CD8-positive, alpha-beta memory T cell (primary cell): Measurements from ENCODE around the gene GPRIN2. TPM values are rescaled to one million over a fixed set of nuclear protein-coding genes. Genes with fewer than 3 reads are reported as not detected.

Experiments
- CTCF ChIA-PET: fragments of 350-600 bp; sonication (Branson Sonifier 250); formaldehyde crosslinking; loops from one replicate; lab custom pipeline; 2021; ENCODE audit warnings: antibody characterized with exemption; lab: Charles Lee
- POLR2A ChIA-PET: fragments of 350-600 bp; sonication (Branson Sonifier 250); formaldehyde crosslinking; loops from one replicate; lab custom pipeline; 2021; ENCODE audit warnings: antibody characterized with exemption; lab: Charles Lee
- DNase-seq, 5 donors: peaks; one replicate each; pipeline versions ENCODE4 v3.0.0 to v3.0.0-alpha.2; 2020 to 2022; ENCODE audit warnings: mixed read lengths in 1 of 5
- H3K27ac ChIP-seq: one replicate; pipeline ENCODE4 v1.7.0; 2013; ENCODE audit warnings: low read depth, mild to moderate bottlenecking, low read length, moderate library complexity
- H3K27me3 ChIP-seq: 2 replicates; pipeline ENCODE4 v1.7.0; 2013; ENCODE audit warnings: low read length, mild to moderate bottlenecking; ENCODE audit not compliant: insufficient read depth, poor library complexity, severe bottlenecking
- H3K36me3 ChIP-seq: 2 replicates; pipeline ENCODE4 v1.7.0; 2013; ENCODE audit warnings: mild to moderate bottlenecking, low read length, moderate library complexity; ENCODE audit not compliant: insufficient read depth
- H3K4me1 ChIP-seq: 2 replicates; pipeline ENCODE4 v1.7.0; 2013; ENCODE audit warnings: mild to moderate bottlenecking, low read length, moderate library complexity; ENCODE audit not compliant: insufficient read depth
- H3K4me3 ChIP-seq: 2 replicates; pipeline ENCODE4 v1.7.0; 2013; ENCODE audit warnings: mild to moderate bottlenecking, low read length
- H3K9me3 ChIP-seq: 2 replicates; pipeline ENCODE4 v1.7.0; 2013; ENCODE audit warnings: mild to moderate bottlenecking, low read length
- H3K27ac Mint-ChIP-seq, 8 donors: one replicate each; pipeline ENCODE4 v1.8.0; 2020 to 2021; ENCODE audit warnings: mixed read lengths in 8 of 8, mild to moderate bottlenecking in 6 of 8, inconsistent platforms in 3 of 8, moderate library complexity in 3 of 8
- H3K27me3 Mint-ChIP-seq, 2 donors: one replicate each; pipeline ENCODE4 v1.8.0; 2020 to 2021; ENCODE audit warnings: mixed read lengths in 2 of 2, mild to moderate bottlenecking in 1 of 2, moderate library complexity in 1 of 2
- H3K36me3 Mint-ChIP-seq, 3 donors: one replicate each; pipeline ENCODE4 v1.8.0; 2020 to 2021; ENCODE audit warnings: mixed read lengths in 3 of 3, inconsistent platforms in 1 of 3, mild to moderate bottlenecking in 1 of 3
- H3K4me1 Mint-ChIP-seq, 3 donors: one replicate each; pipeline ENCODE4 v1.8.0; 2020 to 2021; ENCODE audit warnings: mixed read lengths in 3 of 3, inconsistent platforms in 1 of 3, mild to moderate bottlenecking in 1 of 3
- H3K4me3 Mint-ChIP-seq, 7 donors: one replicate each; pipeline ENCODE4 v1.8.0; 2020 to 2021; ENCODE audit warnings: mixed read lengths in 7 of 7, mild to moderate bottlenecking in 6 of 7, moderate library complexity in 4 of 7, inconsistent platforms in 2 of 7
- H3K9me3 Mint-ChIP-seq, 5 donors: one replicate each; pipeline ENCODE4 v1.8.0; 2020 to 2022; ENCODE audit warnings: mixed read lengths in 5 of 5, mild to moderate bottlenecking in 3 of 5, moderate library complexity in 2 of 5, inconsistent platforms in 1 of 5
- polyA plus RNA-seq: library from polyadenylated mRNA; unstranded; fragments of 300-500 nt; fragmentation: Illumina TruSeq; gene quantifications from one replicate; pipeline ENCODE4 v1.2.3, GENCODE V29; 2021
- total RNA-seq, 2 experiments: library from RNA; stranded (reverse); gene quantifications; one replicate each; pipeline ENCODE4 v1.2.3, GENCODE V29; 2021

Gene GPRIN2
- total and polyA plus RNA-seq, 3 experiments from 2014 or later = not detected

DNA sequence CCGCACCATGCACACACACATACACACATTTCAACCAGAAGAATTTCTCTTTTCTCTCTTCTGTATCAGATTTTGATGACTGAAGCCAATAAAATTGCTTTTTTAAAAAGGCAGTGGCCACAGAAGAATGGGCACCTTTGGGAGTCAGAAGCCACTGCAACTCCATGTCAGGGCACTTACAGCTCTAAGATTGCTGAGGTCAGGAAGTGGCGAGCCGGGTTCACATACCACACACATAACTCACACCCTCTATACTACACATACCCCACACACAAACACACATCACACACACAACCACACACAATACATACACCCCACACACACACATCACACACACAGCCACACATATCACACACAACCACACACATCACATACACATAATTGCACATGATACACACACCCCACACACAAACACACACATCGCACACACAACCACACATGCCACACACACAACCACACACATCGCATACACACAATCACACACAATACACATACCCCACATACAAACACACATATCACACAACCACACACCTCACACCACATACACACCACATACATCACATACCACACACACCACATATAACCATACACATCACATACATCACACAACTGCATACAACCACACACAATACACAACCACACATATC lies 31.2 kb downstream of the GPRIN2 start:
- H3K9me3 Mint-ChIP-seq = no peaks in the 10 kb centered on the region
- Histone ChIP-seq H3K4me3 (no peak overlapping the region), H3K4me1 (no peaks in the 10 kb centered on the region), H3K9me3 (no peaks in the 10 kb centered on the region), H3K36me3 (no peaks in the 10 kb centered on the region), H3K27me3 (no peaks in the 10 kb centered on the region), H3K27ac (no peak overlapping the region)
- DNase-seq = peak in 1 of 5 donors; percentile 33
- no peak overlapping the region for H3K27ac Mint-ChIP-seq
- no peak overlapping the region for H3K4me3 Mint-ChIP-seq
- no peaks in the 10 kb centered on the region for H3K36me3 Mint-ChIP-seq
- no peaks in the 10 kb centered on the region for H3K4me1 Mint-ChIP-seq
- no peaks in the 10 kb centered on the region for H3K27me3 Mint-ChIP-seq
- POLR2A ChIA-PET = no interaction called here
- CTCF ChIA-PET = no interaction called here

DNA sequence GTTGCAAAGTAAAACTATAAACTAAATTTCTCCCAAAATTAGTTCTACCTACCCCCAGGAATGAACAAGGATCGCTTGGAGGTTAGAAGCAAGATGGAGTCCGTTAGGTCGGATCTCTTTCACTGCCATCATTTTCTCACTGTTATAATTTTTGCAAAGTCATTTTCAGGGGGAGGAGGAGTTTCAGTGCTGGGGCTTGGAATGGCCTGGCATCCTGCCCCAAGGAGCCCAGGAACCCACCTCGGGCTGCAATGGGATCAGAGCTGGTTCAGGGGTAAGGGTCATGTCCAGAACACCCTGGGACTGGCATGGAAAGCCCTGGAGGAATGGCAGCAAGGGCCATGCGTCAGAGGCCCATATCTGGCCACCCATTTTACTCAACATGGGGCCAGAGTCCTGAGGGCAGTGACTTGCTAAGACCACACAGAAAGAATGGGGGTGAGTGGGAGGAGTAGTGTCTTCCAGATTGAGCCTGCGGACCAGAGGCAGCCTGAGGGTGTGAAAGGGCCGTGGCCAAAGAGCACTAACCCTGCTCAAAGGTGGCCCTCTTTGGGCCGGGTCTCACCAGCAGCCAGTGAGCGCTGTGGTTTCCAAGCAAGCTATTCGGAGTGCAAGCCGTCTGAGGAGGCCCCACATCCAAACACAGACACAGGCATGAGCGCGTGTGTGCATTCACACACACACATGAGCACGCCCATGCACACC lies 31.8 kb downstream of the GPRIN2 start:
- no peaks in the 10 kb centered on the region for H3K4me1 Mint-ChIP-seq
- H3K36me3 Mint-ChIP-seq = no peaks in the 10 kb centered on the region
- Histone ChIP-seq H3K9me3 (no peaks in the 10 kb centered on the region), H3K27ac (no peak overlapping the region), H3K4me3 (no peak overlapping the region), H3K27me3 (no peaks in the 10 kb centered on the region), H3K36me3 (no peaks in the 10 kb centered on the region), H3K4me1 (no peaks in the 10 kb centered on the region)
- DNase-seq = peak in 1 of 5 donors; percentile 50
- H3K4me3 Mint-ChIP-seq = no peak overlapping the region
- H3K27me3 Mint-ChIP-seq = no peaks in the 10 kb centered on the region
- POLR2A ChIA-PET = no interaction called here
- H3K27ac Mint-ChIP-seq = no peak overlapping the region
- CTCF ChIA-PET = no interaction called here
- H3K9me3 Mint-ChIP-seq = no peaks in the 10 kb centered on the region

DNA sequence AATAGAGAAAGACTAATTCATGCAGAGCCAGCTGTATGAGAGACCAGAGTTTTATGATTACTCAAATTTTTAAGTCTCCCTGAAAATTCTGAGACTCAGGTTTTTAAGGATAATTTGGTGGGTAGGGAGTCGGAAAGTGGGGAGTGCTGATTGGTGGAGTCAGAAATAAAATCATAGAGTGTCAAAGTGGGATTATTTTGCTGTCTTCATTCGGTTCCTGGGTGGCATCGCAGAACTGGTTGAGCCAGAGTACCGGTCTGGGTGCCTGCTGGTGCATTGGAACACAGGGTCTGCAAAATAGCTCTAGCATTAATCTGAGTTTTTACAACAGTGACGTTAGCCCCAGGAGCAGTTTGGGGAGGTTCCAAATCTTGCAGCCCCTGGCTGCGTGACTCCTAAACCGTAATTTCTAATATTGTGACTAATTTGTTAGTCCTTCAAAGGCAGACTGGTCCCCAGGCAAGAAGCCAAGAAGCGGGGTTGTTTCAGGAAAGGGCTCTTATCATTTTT lies 32.4 kb downstream of the GPRIN2 start:
- Histone ChIP-seq H3K27me3 (no peaks in the 10 kb centered on the region), H3K36me3 (no peaks in the 10 kb centered on the region), H3K9me3 (no peaks in the 10 kb centered on the region), H3K27ac (no peak overlapping the region), H3K4me1 (no peaks in the 10 kb centered on the region), H3K4me3 (no peak overlapping the region)
- Mint-ChIP-seq H3K4me3 (no peak overlapping the region), H3K27me3 (no peaks in the 10 kb centered on the region), H3K27ac (no peak overlapping the region), H3K4me1 (no peaks in the 10 kb centered on the region), H3K9me3 (no peaks in the 10 kb centered on the region), H3K36me3 (no peaks in the 10 kb centered on the region)
- CTCF ChIA-PET = no interaction called here
- DNase-seq = peak in 1 of 5 donors; percentile 18
- POLR2A ChIA-PET = no interaction called here

DNA sequence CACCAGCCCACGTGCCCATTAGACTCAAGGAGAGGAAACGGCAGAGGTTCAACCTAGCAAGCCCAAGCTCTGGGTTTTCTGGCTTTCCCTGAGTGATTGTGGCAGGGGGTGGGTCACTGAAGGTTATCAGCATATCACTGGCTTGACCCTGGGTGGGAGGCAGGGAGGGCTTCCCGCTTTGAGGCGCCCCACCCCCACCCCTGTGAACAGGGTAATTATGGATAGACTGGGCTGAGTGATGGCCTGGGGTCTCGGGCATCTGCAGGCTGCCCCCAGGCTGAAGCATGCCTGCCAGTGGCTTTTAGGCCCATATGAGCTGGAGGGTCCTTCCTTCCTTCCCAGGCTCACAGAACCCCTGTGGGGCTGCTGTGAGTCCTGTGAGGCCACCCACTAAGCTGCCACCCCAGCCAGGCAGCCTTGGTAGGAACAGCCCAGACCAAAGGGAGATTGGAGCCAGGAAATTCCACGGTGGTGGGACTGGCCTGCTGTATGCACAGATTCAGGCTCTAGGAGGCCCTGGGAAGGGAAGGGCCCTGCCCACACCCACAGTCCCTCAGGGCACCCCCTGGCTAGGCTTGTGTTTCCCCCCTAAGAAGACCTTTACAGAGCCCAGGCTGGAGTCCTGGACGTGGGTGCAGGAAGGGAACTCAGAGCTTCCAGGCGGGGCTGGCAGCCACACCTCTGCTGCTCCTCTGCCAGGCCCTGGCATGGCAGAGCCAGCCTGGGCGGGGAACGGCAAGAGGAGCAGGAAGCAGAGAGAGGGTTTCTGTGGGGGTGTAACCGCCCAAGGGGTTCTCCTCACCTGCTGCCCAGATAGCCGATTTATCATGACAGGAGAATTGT lies 33.1 kb downstream of the GPRIN2 start:
- POLR2A ChIA-PET = no interaction called here
- no peak overlapping the region for H3K27ac ChIP-seq
- no peak overlapping the region for H3K4me3 ChIP-seq
- Mint-ChIP-seq H3K36me3 (no peaks in the 10 kb centered on the region), H3K9me3 (no peaks in the 10 kb centered on the region), H3K4me1 (no peaks in the 10 kb centered on the region), H3K27me3 (no peaks in the 10 kb centered on the region), H3K27ac (no peak overlapping the region), H3K4me3 (no peak overlapping the region)
- H3K36me3 ChIP-seq = no peaks in the 10 kb centered on the region
- no peaks in the 10 kb centered on the region for H3K9me3 ChIP-seq
- CTCF ChIA-PET = no interaction called here
- no peaks in the 10 kb centered on the region for H3K4me1 ChIP-seq
- H3K27me3 ChIP-seq = no peaks in the 10 kb centered on the region
- DNase-seq = peak in 1 of 5 donors; percentile 44

DNA sequence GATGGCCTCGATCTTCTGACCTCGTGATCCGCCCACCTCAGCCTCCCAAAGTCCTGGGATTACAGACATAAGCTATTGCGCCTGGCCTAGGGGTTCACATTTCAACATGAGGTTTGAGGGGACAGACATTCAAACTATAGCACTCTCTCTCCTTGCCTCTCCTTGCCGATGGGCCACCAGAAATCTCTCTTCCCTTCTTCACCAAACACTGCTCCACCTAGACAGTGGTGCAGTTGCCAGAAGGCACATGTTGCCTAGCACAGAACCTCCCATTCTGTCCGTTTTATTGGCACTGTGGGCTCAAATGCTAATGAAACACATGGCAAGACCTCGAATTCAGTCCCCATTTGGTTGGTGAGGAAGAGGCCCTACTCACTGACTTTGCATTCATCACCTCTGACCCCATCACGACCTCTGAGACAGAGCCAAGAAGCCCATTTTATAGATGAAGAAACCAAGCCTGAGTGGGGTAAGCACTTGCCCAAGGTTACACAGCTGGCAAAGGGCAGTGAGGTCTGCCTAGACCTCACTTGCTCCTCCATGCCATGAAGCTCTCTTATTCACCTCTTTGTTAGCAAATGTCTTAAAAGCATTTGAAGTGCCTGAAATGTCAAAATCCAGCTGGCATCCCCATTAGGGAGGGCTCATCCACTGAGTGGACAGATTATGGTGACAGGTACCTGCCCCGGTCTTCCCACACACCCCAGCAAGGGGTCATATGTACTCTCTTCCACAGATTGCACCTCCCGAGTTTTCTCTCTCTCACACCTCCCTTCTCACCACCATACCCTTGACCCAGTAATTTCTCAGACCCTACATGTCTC lies 34.0 kb downstream of the GPRIN2 start:
- H3K4me1 ChIP-seq = no peaks in the 10 kb centered on the region
- POLR2A ChIA-PET = no interaction called here
- CTCF ChIA-PET = no interaction called here

DNA sequence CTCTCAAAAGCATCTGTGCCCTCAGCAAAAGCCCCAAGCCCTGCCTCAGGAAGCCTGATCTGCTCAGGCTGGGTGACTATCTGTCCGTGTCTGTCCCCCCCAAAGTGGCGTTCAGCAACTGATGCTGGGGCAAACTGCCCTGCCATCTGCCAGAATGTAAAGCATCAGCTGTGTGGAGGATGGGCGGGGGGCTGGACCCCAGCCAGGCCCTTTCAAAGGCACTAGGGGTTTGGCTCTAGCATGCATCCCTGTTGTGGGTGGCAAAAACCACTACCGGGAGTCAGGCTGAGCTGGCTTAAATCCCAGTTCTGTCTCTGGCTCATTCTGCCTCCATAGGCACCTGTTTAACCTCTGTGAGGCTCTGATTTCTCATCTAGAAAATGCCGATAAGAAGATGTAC lies 35.5 kb downstream of the GPRIN2 start:
- no peaks in the 10 kb centered on the region for H3K9me3 ChIP-seq
- Mint-ChIP-seq H3K4me1 (no peaks in the 10 kb centered on the region), H3K27ac (no peak overlapping the region), H3K27me3 (peaks cover 4 to 5% of the 10 kb centered on the region in 2 donors), H3K4me3 (no peak overlapping the region), H3K36me3 (no peaks in the 10 kb centered on the region), H3K9me3 (no peaks in the 10 kb centered on the region)
- H3K4me1 ChIP-seq = no peaks in the 10 kb centered on the region
- POLR2A ChIA-PET = no interaction called here
- CTCF ChIA-PET = no interaction called here
- peak in 1 of 5 donors; percentile 46 for DNase-seq
- no peak overlapping the region for H3K27ac ChIP-seq
- no peaks in the 10 kb centered on the region for H3K36me3 ChIP-seq
- no peak overlapping the region for H3K4me3 ChIP-seq
- no peaks in the 10 kb centered on the region for H3K27me3 ChIP-seq

More for the DNA sequence above, 34.0 kb downstream of the GPRIN2 start:
- H3K9me3 Mint-ChIP-seq = no peaks in the 10 kb centered on the region
- peak in 1 of 5 donors; percentile 30 for DNase-seq
- no peaks in the 10 kb centered on the region for H3K4me1 Mint-ChIP-seq
- H3K4me3 ChIP-seq = no peak overlapping the region
- H3K36me3 Mint-ChIP-seq = no peaks in the 10 kb centered on the region
- H3K27me3 ChIP-seq = no peaks in the 10 kb centered on the region
- H3K27me3 Mint-ChIP-seq = no peaks in the 10 kb centered on the region
- no peaks in the 10 kb centered on the region for H3K36me3 ChIP-seq
- no peak overlapping the region for H3K27ac ChIP-seq
- no peak overlapping the region for H3K4me3 Mint-ChIP-seq
- H3K9me3 ChIP-seq = no peaks in the 10 kb centered on the region
- no peak overlapping the region for H3K27ac Mint-ChIP-seq

DNA sequence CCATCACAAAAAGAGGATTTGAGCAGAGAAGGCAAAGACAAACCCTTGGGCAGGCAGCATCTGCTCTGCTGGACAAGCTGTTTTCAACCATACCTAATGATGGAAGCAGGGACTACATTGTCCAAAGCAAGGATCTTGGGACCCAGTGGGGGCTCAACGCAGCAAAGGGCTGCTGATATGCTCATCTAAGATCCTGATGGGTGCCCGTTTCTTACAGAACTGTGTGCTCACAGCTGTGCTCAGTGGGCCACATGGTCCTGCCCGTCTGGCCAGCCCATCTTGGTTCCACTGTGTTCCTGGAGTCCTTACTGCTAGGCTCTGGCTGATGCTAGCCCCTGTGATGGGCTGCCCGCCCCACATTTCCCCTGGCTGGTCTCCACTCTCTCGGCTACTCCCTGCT lies 36.1 kb downstream of the GPRIN2 start:
- Histone ChIP-seq H3K4me3 (no peak overlapping the region), H3K4me1 (no peaks in the 10 kb centered on the region), H3K36me3 (no peaks in the 10 kb centered on the region), H3K27me3 (no peaks in the 10 kb centered on the region), H3K9me3 (no peaks in the 10 kb centered on the region), H3K27ac (no peak overlapping the region)
- H3K36me3 Mint-ChIP-seq = no peaks in the 10 kb centered on the region
- ChIA-PET POLR2A (no interaction called here), CTCF (no interaction called here)
- H3K27ac Mint-ChIP-seq = no peak overlapping the region
- no peaks in the 10 kb centered on the region for H3K9me3 Mint-ChIP-seq
- H3K27me3 Mint-ChIP-seq = peaks cover 4 to 5% of the 10 kb centered on the region in 2 donors
- DNase-seq = peak in 1 of 5 donors; percentile 47
- H3K4me1 Mint-ChIP-seq = no peaks in the 10 kb centered on the region
- H3K4me3 Mint-ChIP-seq = no peak overlapping the region
